GM12875 (cell line): ENCODE data around the gene LLGL2.

Experiments used
- H3K4me3 ChIP-seq: one replicate; pipeline ENCODE4 v1.5.1; 2011; ENCODE audit warnings: low read depth, low read length, control low read depth
- CTCF ChIP-seq: IDR thresholded peaks from 2 replicates; pipeline ENCODE4 v1.5.1; 2011; ENCODE audit warnings: low read depth, mild to moderate bottlenecking, control low read depth, inconsistent platforms, low read length, moderate library complexity, borderline replicate concordance; ENCODE audit not compliant: insufficient read depth

LLGL2 gene

GRCh38 chr17:75526555-75527270 lies 1.2 kb downstream of the LLGL2 start:
- no peak for TF ChIP-seq CTCF

GRCh38 chr17:75530837-75531720 lies 5.6 kb downstream of the LLGL2 start:
- H3K4me3 ChIP-seq: no peak overlapping the region
- TF ChIP-seq CTCF: no peak

More at GRCh38 chr17:75526555-75527270, 1.2 kb downstream of the LLGL2 start:
- no peak overlapping the region for H3K4me3 ChIP-seq

GRCh38 chr17:75531721-75532072 lies 6.2 kb downstream of the LLGL2 start:
- TF ChIP-seq CTCF: no peak
- no peak overlapping the region for H3K4me3 ChIP-seq

GRCh38 chr17:75535119-75535537 lies 9.6 kb downstream of the LLGL2 start:
- no peak for TF ChIP-seq CTCF
- no peak overlapping the region for H3K4me3 ChIP-seq

- no peak for TF ChIP-seq CTCF
- no peak overlapping the region for H3K4me3 ChIP-seq
Measured at GRCh38 chr17:75535871-75536270, 10.4 kb downstream of the LLGL2 start.

GRCh38 chr17:75536366-75536765 lies 10.9 kb downstream of the LLGL2 start:
- TF ChIP-seq CTCF: no peak
- no peak overlapping the region for H3K4me3 ChIP-seq

- no peak for TF ChIP-seq CTCF
- H3K4me3 ChIP-seq: no peak overlapping the region
Measured at GRCh38 chr17:75539967-75540729, 14.7 kb downstream of the LLGL2 start.
